AG09319 (cell line): ENCODE measurements around the gene OR2V2.

Source experiments
- DNase-seq: peaks from one replicate; pipeline ENCODE4 v3.0.0-alpha.2; 2010; ENCODE audit warnings: low read depth; ENCODE audit errors: extremely low read depth
- TF ChIP-seq, protein P1 (sequence below): IDR thresholded peaks from 2 replicates; pipeline ENCODE4 v1.5.1; 2011; ENCODE audit warnings: low read depth, mild to moderate bottlenecking, inconsistent platforms, low read length, moderate library complexity

OR2V2 gene

DNA sequence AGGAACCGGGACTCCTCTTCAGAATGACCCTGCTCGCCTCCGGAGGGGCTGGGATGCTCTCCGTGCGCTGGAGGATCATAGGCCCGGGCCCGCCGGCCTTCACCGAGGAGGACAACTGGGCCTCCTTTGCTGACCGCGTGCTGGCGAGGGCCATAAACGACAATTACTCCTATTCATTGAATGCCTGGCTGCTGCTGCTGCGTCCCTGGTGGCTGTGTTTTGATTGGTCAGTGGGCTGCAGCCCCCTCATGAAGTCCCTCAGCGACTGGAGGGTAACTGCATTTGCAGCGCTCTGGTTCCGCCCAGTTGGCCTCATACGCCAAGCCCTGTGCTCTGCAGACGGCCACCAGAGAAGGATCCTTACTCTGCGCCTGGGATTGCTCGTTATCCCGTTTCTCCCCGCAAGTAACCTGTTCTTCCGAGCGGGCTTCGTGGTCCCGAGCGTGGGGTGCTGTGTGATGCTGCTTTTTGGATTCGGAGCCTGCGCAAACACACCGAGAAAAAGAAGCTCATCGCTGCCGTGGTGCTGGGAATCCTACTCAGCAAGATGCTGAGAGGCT lies 33.0 kb upstream of the OR2V2 start:
- no peak for DNase-seq

DNA sequence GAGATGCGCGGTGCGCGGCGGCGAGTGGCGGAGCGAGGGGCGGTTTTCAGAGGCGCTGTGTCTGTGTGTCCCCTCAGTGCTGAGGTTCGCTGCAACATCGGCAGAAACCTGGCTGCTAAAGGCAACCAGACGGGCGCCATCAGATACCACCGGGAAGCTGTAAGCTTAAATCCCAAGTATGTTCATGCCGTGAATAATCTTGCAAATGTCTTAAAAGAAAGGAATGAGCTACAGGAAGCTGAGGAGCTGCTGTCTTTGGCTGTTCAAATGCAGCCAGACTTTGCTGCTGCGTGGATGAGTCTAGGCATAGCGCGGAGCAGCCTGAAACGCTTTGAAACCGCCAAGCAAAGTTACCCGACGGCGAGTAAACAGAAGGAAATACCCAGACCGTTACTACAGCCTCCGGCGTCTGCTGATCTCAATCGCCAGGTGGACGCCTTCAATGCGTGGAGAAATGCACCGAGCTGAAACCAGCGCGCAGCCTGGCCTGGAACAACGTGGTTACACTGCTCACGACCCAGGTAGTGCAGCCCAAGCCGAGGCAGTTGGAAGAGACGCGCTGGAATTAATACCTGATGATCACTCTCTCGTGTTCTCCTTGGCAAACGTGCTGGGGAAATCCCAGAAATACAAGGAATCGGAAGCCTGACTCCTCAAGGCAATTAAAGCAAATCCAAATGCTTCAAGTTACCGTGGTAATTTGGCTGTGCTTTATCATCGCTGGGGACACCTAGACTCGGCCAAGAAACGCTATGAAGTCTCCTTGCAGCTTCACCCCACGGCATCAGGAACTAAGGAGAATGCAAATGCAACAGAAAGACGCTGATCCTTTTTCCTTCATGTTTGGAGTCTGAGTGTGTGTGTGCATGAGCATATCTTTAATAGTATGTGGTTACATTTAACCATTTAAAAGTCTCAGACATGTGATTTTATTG lies 32.3 kb upstream of the OR2V2 start:
- TF ChIP-seq, protein P1, sequence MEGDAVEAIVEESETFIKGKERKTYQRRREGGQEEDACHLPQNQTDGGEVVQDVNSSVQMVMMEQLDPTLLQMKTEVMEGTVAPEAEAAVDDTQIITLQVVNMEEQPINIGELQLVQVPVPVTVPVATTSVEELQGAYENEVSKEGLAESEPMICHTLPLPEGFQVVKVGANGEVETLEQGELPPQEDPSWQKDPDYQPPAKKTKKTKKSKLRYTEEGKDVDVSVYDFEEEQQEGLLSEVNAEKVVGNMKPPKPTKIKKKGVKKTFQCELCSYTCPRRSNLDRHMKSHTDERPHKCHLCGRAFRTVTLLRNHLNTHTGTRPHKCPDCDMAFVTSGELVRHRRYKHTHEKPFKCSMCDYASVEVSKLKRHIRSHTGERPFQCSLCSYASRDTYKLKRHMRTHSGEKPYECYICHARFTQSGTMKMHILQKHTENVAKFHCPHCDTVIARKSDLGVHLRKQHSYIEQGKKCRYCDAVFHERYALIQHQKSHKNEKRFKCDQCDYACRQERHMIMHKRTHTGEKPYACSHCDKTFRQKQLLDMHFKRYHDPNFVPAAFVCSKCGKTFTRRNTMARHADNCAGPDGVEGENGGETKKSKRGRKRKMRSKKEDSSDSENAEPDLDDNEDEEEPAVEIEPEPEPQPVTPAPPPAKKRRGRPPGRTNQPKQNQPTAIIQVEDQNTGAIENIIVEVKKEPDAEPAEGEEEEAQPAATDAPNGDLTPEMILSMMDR = no peak
- no peak for DNase-seq

More for the DNA sequence above, 33.0 kb upstream of the OR2V2 start:
- TF ChIP-seq, protein P1 = no peak

DNA sequence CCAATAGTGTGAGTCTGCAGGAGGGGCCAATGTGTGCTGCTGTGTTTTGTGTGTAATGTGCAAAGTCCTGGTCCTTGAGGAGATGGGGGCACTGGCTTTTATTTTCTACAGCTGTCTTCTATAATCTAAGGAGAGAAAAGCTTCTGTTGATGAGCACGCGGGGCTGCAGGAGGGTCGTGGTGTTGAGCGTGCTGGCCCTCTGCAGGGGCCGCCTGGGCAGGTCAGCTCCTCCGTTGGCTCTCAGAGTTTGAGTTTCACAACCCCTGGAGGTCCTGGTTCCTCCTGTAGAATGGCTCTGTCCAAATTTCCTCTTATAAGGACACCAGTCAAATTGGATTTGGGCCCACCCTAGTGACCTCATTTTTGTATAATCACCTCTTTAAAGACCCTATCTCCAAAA lies 29.0 kb upstream of the OR2V2 start:
- DNase-seq = no peak
- TF ChIP-seq, protein P1 = no peak

DNA sequence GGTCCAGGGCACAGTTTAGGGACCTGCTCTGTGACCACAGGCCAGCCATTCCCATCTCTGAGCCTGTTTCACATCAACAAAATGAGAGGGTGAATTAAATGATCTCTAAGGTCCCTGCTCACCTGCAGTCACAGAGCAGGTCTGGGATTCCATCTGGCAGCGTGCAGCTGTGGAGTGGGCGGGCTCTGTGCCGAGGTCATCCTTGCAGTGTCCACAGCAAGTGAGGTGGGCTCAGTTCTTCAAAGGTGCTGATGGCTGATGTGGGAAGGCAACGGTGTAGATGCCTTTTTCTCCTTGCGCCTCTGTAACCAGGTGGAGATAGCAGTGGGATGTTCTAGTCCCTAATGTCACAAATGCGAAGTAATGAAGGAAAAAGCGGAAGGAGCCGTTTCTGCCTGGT lies 28.3 kb upstream of the OR2V2 start:
- DNase-seq = no peak
- TF ChIP-seq, protein P1 = no peak

DNA sequence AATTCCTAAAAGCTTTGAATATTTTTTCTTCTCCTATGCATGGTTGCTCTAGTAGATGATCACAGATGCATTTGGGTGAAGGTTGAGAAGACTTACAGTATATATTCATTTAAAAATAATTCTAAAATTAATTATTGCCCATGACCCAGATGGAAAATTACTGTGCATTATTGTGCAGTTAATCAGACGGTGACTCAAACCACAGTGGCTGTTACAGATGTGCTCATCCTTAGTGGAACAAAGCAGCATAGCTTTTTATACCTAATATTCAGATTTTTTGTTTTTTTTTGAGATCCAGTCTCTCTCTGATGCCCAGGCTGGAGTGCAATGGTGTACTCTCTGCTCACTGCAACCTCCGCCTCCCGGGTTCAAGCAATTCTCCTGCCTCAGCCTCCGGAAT lies 27.1 kb upstream of the OR2V2 start:
- TF ChIP-seq, protein P1 = no peak
- DNase-seq = no peak

DNA sequence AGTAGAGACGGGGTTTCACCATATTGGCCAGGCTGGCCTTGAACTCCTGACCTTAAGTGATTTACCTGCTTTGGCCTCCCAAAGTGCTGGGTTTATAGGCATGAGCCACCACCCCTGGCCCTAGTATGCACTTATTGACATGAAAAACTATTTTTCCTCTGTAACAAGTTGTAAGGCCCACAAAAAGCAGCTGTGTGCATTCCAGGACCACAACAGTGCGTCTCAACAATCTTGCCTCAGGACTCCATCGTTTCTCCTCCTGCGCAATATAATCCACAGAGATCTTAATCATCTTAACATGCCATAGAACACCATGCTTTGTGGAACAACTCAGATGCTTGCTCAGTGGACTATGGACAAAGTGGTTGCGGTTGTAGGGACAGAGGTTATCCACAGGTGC lies 26.6 kb upstream of the OR2V2 start:
- TF ChIP-seq, protein P1 = no peak
- DNase-seq = no peak
